Epidermal melanocyte (primary cell): Measurements from ENCODE around the gene TESK1.
"Not testable (repeated sequence)": the region's sequence is repeated elsewhere in the genome, so short reads cannot be mapped to it uniquely, and the experiment has no call there.

Experiments
- DNase-seq: peaks from one replicate; pipeline ENCODE4 v3.0.0; 2011; ENCODE audit warnings: low spot score; ENCODE audit not compliant: insufficient read length

Gene TESK1

GRCh38 chr9:35645736-35646135 lies 40.7 kb downstream of the TESK1 start:
- DNase-seq, result not testable (repeated sequence)

DNA sequence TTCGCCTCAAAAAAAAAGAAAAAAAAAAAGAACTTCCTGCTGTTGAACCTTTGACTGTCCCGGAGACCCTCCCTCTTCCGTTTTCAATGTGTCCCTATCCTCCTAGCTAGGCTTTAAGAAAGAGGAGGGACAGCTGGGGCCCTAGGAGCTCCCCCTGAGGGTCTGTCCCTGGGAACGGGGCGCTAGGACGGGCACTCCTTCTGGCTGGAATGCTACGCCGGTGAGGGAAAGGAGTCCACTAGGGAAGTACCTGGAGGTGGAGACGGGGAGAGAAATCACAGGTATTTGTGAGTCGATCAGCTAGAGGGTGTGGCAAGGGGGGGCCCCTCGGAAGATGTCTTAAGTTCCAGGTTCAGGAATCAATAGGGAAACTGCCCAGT lies 41.1 kb downstream of the TESK1 start:
- DNase-seq, result no peak

GRCh38 chr9:35646533-35647265 lies 41.6 kb downstream of the TESK1 start:
- DNase-seq, result peak; percentile 91

DNA sequence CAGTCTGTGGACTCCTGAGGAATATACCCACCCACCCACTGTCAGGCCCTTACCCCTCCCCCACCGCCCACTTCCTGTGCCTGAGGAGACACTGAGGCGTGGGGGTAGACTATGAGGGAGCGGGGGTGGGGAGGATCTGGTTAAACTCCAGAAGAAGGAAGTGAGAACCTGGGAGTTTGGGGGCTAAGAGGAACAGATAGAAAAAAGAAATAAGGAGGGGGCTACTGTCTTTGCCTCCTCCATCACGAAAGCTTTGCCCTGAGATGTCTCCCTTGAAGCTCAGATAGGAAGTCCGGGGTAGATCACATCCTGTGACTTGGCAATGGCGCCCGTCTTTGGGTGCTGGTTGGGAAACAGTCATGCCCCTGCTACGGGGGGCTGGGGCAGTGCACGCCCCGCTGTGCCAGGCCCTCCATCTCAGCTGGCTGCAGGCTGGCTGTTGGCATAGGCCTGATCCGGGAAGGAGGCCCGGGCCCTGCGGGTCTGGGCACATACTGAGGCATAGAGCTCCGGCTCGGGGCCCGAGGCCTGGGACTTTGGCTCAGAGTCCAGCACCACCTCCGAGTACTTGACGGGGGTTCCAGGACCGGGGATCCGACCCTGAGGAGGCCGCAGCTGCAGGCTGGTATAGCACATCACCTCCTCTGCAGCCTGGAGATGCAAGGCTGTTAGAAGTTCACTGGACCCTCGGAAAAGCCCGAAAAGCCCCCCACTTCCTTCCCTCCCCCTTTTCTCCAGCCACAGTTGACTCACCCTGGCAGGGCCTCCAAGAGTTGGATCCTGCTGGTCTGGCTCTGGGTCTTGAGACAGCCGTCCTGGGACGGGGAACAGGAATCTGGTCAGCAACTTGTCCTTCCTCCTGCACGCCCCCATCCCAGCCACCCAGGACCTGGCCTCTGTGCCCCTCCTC lies 44.6 kb downstream of the TESK1 start:
- no peak for DNase-seq

GRCh38 chr9:35650341-35651158 lies 45.5 kb downstream of the TESK1 start, which contains the start of gene SIT1:
Gene SIT1 (minus strand): TSS chr9:35650931. CDS start chr9:35650853, 78 bp downstream.
- DNase-seq, result no peak

DNA sequence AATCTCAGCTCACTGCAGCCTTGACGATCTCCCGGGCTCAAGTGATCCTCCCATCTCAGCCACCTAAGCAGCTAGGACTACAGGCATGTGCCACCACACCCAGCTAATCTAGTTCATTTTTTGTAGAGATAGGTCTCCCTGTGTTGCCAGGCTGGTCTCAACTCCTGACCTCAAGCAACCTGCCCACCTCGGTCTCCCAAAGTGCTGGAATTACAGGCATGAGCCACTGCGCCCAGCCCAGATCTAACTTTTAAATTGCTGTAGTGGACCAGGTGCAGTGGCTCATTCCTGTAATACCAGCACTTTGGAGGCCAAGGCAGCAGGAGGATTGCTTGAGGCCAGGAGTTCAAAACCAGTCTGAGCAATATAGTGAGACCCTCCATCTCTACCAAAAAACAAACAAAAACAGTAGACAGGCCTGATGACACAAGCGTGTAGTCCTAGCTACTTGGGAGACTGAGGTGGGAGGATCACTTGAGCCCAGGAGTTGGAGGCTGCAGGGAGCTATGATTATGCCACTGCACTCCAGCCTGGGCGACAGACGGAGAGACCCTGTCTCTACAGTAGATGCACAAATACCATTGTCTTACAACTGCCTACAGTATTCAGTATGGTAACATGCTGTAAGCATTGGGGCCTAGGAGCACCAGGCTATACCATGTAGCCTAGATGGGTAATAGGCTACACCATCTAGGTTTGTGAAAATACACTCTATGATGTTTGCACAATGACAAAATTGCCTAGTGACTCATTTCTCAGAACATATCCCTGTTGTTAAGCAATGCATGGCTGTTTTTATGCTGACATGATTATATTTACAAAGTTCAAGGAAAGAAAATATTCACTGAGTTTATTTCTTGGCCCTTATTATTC lies 47.1 kb downstream of the TESK1 start:
- no peak for DNase-seq

GRCh38 chr9:35652829-35653209 lies 47.8 kb downstream of the TESK1 start:
- DNase-seq, result no peak

DNA sequence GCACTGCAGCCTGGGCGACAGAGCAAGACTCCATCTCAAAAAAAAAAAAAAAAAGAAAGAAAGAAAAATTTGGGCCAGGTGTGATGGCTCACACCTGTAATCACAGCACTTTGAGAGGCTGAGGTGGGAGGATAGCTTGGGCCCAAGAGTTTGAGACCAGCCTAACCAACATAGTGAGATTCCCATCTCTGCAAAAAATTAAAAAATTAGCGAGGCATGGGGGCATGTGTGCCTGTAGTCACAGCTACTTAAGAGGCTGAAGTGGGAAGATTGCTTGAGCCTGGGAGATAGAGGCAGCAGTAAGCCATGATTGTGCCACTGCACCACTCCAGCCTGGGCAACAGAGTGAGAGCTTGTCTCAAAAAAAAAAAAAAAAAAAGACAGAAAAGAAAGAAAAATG lies 48.5 kb downstream of the TESK1 start:
- no peak for DNase-seq

DNA sequence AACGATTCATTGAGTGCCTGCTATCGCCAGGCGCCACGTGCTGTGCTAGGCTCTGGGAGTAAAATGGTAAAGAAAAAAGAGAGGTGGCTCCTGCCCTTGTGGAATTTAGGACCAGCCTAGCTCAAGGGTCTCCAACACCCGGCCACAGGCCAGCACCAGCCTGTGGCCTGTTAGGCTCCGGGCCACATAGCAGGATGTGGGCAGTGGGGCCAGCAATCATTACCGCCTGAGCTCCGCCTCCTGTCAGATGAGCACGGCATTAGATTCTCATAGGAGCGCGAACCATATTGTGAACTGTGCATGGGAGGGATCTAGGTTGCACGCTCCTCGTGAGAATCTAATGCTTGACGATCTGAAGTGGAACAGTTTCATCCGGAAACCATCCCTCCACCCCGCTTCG lies 51.3 kb downstream of the TESK1 start:
- DNase-seq, result no peak

DNA sequence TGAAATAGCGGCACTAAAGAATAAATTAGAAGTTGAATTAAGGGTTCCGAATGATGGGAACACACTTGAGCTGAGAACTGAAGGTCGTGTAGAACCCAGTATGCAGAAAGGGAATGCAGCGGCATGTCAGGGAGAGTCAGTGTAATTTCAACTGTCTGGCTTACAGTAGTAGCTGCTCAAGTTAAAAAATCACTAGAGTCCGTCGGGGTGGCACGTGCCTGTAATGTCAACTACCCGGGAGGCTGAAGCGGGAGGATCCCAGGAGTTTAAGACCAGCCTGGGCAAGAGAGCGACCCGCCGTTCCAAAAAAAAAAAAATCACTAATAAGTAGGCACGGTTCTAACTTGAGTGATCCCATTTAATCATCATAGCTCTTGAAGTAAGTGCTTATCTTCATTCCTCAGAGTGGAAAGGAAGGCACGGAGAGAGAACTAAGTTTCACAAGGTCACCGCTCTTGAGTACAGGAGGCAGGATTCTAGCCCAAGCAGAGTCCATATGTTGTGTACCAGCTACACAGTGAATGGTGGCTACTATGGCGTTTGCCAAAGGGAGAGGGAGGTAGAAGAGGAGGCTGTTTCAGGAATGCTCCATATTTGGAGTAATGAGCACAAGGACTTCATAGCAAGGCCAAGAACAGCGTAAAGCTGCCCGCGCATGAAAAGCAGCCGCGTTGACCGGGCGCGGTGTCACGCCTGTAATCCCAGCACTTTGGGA lies 51.9 kb downstream of the TESK1 start:
- DNase-seq, result no peak

- DNase-seq, result peak; percentile 99
Observed at GRCh38 chr9:35657546-35658136, 52.6 kb downstream of the TESK1 start, which contains the start of gene RMRP. Gene RMRP (minus strand): TSS chr9:35658019.

- DNase-seq, result peak; percentile 83
Observed at GRCh38 chr9:35658137-35658967, 53.3 kb downstream of the TESK1 start, which contains the start of gene CCDC107. Gene CCDC107 (plus strand): TSS chr9:35658292. CDS start chr9:35658380, 88 bp downstream.

DNA sequence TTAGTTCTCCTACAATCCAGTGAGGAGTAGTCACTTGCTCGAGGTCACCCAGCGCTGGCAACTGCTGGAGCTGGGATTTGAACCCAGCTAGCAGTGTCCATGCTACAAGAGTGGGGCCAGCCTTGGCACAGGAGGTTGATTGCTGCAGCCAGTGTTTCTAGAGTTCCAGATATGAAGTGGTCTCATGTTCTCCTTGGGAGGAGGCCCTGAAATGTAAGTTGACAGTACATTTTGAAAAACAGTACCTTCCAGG lies 53.8 kb downstream of the TESK1 start:
- no peak for DNase-seq

GRCh38 chr9:35659340-35659739 lies 54.3 kb downstream of the TESK1 start:
- DNase-seq, result no peak
